Lower lobe of right lung (tissue), 2 donors: Measurements from ENCODE around the gene FBH1. TPM values are rescaled to one million over a fixed set of nuclear protein-coding genes. Genes with fewer than 3 reads are reported as not detected.

Experiments
- ATAC-seq, 2 donors: fragments of 200-7000 bp; cut with Tn5 transposase; one replicate each; pipeline ENCODE4 v1.9.1; 2020 to 2022; ENCODE audit warnings: mild to moderate bottlenecking in 2 of 2, moderate library complexity in 2 of 2
- DNase-seq: peaks from one replicate; pipeline ENCODE4 v3.0.0-alpha.2; 2020
- H3K27ac ChIP-seq: fragments of 200-600 bp; one replicate; pipeline ENCODE4 v1.8.0; 2022
- H3K27me3 ChIP-seq: fragments of 200-600 bp; one replicate; pipeline ENCODE4 v1.8.0; 2022; ENCODE audit warnings: low read depth
- H3K36me3 ChIP-seq: fragments of 200-600 bp; one replicate; pipeline ENCODE4 v1.8.0; 2022; ENCODE audit warnings: mild to moderate bottlenecking
- H3K4me1 ChIP-seq: fragments of 200-600 bp; one replicate; pipeline ENCODE4 v1.8.0; 2022
- H3K4me3 ChIP-seq: fragments of 200-600 bp; one replicate; pipeline ENCODE4 v1.8.0; 2022; ENCODE audit warnings: mild to moderate bottlenecking
- H3K9me3 ChIP-seq: fragments of 200-600 bp; one replicate; pipeline ENCODE4 v1.8.0; 2022
- CTCF ChIP-seq: fragments of 200-600 bp; IDR thresholded peaks from one replicate; pipeline ENCODE4 v1.8.0; 2022; ENCODE audit warnings: antibody characterized with exemption, mild to moderate bottlenecking
- intact Hi-C: fragments of 100-400 bp; cut with DNase I; formaldehyde crosslinking; loops from one replicate; pipeline ENCODE4 v1.11.0; 2022
- total RNA-seq: library from RNA; stranded (reverse); fragmentation: NEBNext Ultra II Directional; extraction: Animal tissue kit (Norgen Biotek cat#: 25700); gene quantifications from one replicate; pipeline ENCODE4 v1.2.1, GENCODE V29; 2021
- donor health status: DM: no; HTN: yes; CAD: no; lungs with severe emphysema.

FBH1 gene
- total RNA-seq, 1 donor from 2014 or later, result 64.7 TPM

GRCh38 chr10:5963071-5963470 lies 73.0 kb downstream of the FBH1 start:
- peak; percentile 13 for DNase-seq
- H3K27me3 ChIP-seq, result no peaks in the 10 kb centered on the region

GRCh38 chr10:5963591-5963990 lies 73.5 kb downstream of the FBH1 start:
- TF ChIP-seq CTCF, result no peak
- Histone ChIP-seq H3K4me1 (no peaks in the 10 kb centered on the region), H3K27ac (no peak overlapping the region), H3K4me3 (no peak overlapping the region), H3K27me3 (no peaks in the 10 kb centered on the region), H3K36me3 (peaks cover 74% of the 10 kb centered on the region), H3K9me3 (no peaks in the 10 kb centered on the region)
- DNase-seq (peak; percentile 10), ATAC-seq (no peak)
- intact Hi-C loops, result no loop called here

More at GRCh38 chr10:5963071-5963470, 73.0 kb downstream of the FBH1 start:
- H3K9me3 ChIP-seq, result no peaks in the 10 kb centered on the region
- TF ChIP-seq CTCF, result no peak
- H3K4me3 ChIP-seq, result no peak overlapping the region
- no peaks in the 10 kb centered on the region for H3K4me1 ChIP-seq
- peaks cover 73% of the 10 kb centered on the region for H3K36me3 ChIP-seq
- intact Hi-C loops, result no loop called here
- H3K27ac ChIP-seq, result no peak overlapping the region
- ATAC-seq, result no peak

GRCh38 chr10:5964736-5965135 lies 74.7 kb downstream of the FBH1 start:
- H3K36me3 ChIP-seq, result peaks cover 65% of the 10 kb centered on the region
- no peaks in the 10 kb centered on the region for H3K9me3 ChIP-seq
- ATAC-seq (no peak), DNase-seq (peak; percentile 24)
- H3K4me3 ChIP-seq, result no peak overlapping the region
- intact Hi-C loops, result no loop called here
- no peak for TF ChIP-seq CTCF
- H3K4me1 ChIP-seq, result no peaks in the 10 kb centered on the region
- no peak overlapping the region for H3K27ac ChIP-seq
- no peaks in the 10 kb centered on the region for H3K27me3 ChIP-seq

GRCh38 chr10:5965266-5965665 lies 75.2 kb downstream of the FBH1 start:
- no peaks in the 10 kb centered on the region for H3K27me3 ChIP-seq
- no peaks in the 10 kb centered on the region for H3K9me3 ChIP-seq
- no peak overlapping the region for H3K4me3 ChIP-seq
- no peak for TF ChIP-seq CTCF
- H3K27ac ChIP-seq, result no peak overlapping the region
- peaks cover 59% of the 10 kb centered on the region for H3K36me3 ChIP-seq
- H3K4me1 ChIP-seq, result peaks cover 2% of the 10 kb centered on the region
- ATAC-seq (peak in 1 of 2 donors; percentile 28), DNase-seq (peak; percentile 32)
- intact Hi-C loops, result no loop called here

GRCh38 chr10:5968037-5968680 lies 78.1 kb downstream of the FBH1 start:
- Histone ChIP-seq H3K4me1 (peaks cover 30% of the 10 kb centered on the region), H3K9me3 (no peaks in the 10 kb centered on the region), H3K27ac (no peak overlapping the region), H3K36me3 (peaks cover 33% of the 10 kb centered on the region), H3K27me3 (no peaks in the 10 kb centered on the region), H3K4me3 (no peak overlapping the region)
- no peak for TF ChIP-seq CTCF
- no peak for ATAC-seq
- DNase-seq, result peak; percentile 15
- intact Hi-C loops, result no loop called here
